CD4-positive, CD25-positive, alpha-beta regulatory T cell (primary cell): ENCODE results near the gene PPFIA2. TPM values are rescaled to one million over a fixed set of nuclear protein-coding genes. Genes with fewer than 3 reads are reported as not detected.

Source experiments
- ATAC-seq, 2 donors: fragments of 150-1000 bp; cut with Tn5 transposase; one replicate each; pipeline ENCODE4 v1.10.0; 2021; ENCODE audit warnings: low read depth in 2 of 2, moderate number of reproducible peaks in 2 of 2, moderate library complexity in 1 of 2
- DNase-seq, 3 donors: peaks; one replicate each; pipeline versions ENCODE4 v3.0.0 to v3.0.0-alpha.2; 2012 to 2022; ENCODE audit warnings: mixed read lengths in 1 of 3
- H3K27ac ChIP-seq: one replicate; pipeline ENCODE4 v1.7.0; 2013; ENCODE audit warnings: mild to moderate bottlenecking, low read length; ENCODE audit not compliant: insufficient read depth, poor library complexity, severe bottlenecking
- H3K27me3 ChIP-seq: one replicate; pipeline ENCODE4 v1.7.0; 2013; ENCODE audit warnings: low read length; ENCODE audit not compliant: control insufficient read depth, insufficient read depth
- H3K36me3 ChIP-seq: one replicate; pipeline ENCODE4 v1.7.0; 2013; ENCODE audit warnings: mild to moderate bottlenecking, low read length, moderate library complexity; ENCODE audit not compliant: control insufficient read depth, insufficient read depth
- H3K4me1 ChIP-seq: 2 replicates; pipeline ENCODE4 v1.7.0; 2013; ENCODE audit warnings: mild to moderate bottlenecking, low read length; ENCODE audit not compliant: insufficient read depth, control insufficient read depth, poor library complexity, severe bottlenecking
- H3K4me3 ChIP-seq: one replicate; pipeline ENCODE4 v1.7.0; 2013; ENCODE audit warnings: low read depth, mild to moderate bottlenecking, low read length, moderate library complexity
- H3K9me3 ChIP-seq, 2 experiments: 1 replicate in 1 of 2; 2 replicates in 1 of 2; pipeline ENCODE4 v1.7.0; 2013; ENCODE audit warnings: low read length in 2 of 2, mild to moderate bottlenecking in 1 of 2, moderate library complexity in 1 of 2; ENCODE audit not compliant: control insufficient read depth in 2 of 2
- H3K27ac Mint-ChIP-seq, 3 donors: one replicate each; pipeline ENCODE4 v1.8.0; 2020 to 2022; ENCODE audit warnings: mild to moderate bottlenecking in 3 of 3, mixed read lengths in 3 of 3, moderate library complexity in 2 of 3
- H3K27me3 Mint-ChIP-seq: one replicate; pipeline ENCODE4 v1.8.0; 2022; ENCODE audit warnings: mild to moderate bottlenecking, mixed read lengths
- H3K36me3 Mint-ChIP-seq: one replicate; pipeline ENCODE4 v1.8.0; 2020; ENCODE audit warnings: mixed read lengths
- H3K4me1 Mint-ChIP-seq, 4 donors: one replicate each; pipeline ENCODE4 v1.8.0; 2020 to 2022; ENCODE audit warnings: mixed read lengths in 4 of 4, mild to moderate bottlenecking in 1 of 4
- H3K4me3 Mint-ChIP-seq, 4 donors: one replicate each; pipeline ENCODE4 v1.8.0; 2020 to 2022; ENCODE audit warnings: mild to moderate bottlenecking in 4 of 4, mixed read lengths in 4 of 4, moderate library complexity in 3 of 4
- H3K9me3 Mint-ChIP-seq, 7 donors: one replicate each; pipeline ENCODE4 v1.8.0; 2020 to 2022; ENCODE audit warnings: mixed read lengths in 7 of 7, mild to moderate bottlenecking in 3 of 7, moderate library complexity in 2 of 7
- polyA plus RNA-seq, 4 donors: library from polyadenylated mRNA; unstranded; fragments of 300-500 nt; fragmentation: Illumina TruSeq; gene quantifications; one replicate each; pipeline ENCODE4 v1.2.3, GENCODE V29; 2021
- total RNA-seq: library from RNA; stranded (reverse); gene quantifications from one replicate; pipeline ENCODE4 v1.2.3, GENCODE V29; 2022

PPFIA2 gene
- total and polyA plus RNA-seq, 5 donors from 2014 or later = not detected

- no peak for ATAC-seq
- Histone ChIP-seq H3K4me3 (no peak overlapping the region), H3K36me3 (no peaks in the 10 kb centered on the region), H3K4me1 (no peaks in the 10 kb centered on the region), H3K27me3 (no peaks in the 10 kb centered on the region), H3K27ac (no peak overlapping the region), H3K9me3 (peaks cover 0 to 2% of the 10 kb centered on the region in 2 experiments)
- DNase-seq = no peak
- H3K9me3 Mint-ChIP-seq = peaks cover 0 to 15% (median 3%) of the 10 kb centered on the region in 7 donors
- no peak overlapping the region for H3K27ac Mint-ChIP-seq
- no peaks in the 10 kb centered on the region for H3K27me3 Mint-ChIP-seq
- no peaks in the 10 kb centered on the region for H3K4me1 Mint-ChIP-seq
- no peak overlapping the region for H3K4me3 Mint-ChIP-seq
- no peaks in the 10 kb centered on the region for H3K36me3 Mint-ChIP-seq
Measured at GRCh38 chr12:81300454-81300853, 458.7 kb downstream of the PPFIA2 start.

GRCh38 chr12:81297601-81298000 is 461.5 kb downstream of the PPFIA2 start:
- Histone ChIP-seq H3K36me3 (no peaks in the 10 kb centered on the region), H3K27ac (no peak overlapping the region), H3K9me3 (no peaks in the 10 kb centered on the region), H3K27me3 (no peaks in the 10 kb centered on the region), H3K4me3 (no peak overlapping the region), H3K4me1 (no peaks in the 10 kb centered on the region)
- H3K36me3 Mint-ChIP-seq = no peaks in the 10 kb centered on the region
- DNase-seq = no peak
- peaks cover 0 to 12% (median 3%) of the 10 kb centered on the region in 7 donors for H3K9me3 Mint-ChIP-seq
- ATAC-seq = no peak
- no peaks in the 10 kb centered on the region for H3K4me1 Mint-ChIP-seq
- H3K27me3 Mint-ChIP-seq = no peaks in the 10 kb centered on the region
- H3K27ac Mint-ChIP-seq = no peak overlapping the region
- H3K4me3 Mint-ChIP-seq = no peak overlapping the region

GRCh38 chr12:81296556-81297305 is 462.4 kb downstream of the PPFIA2 start:
- no peak overlapping the region for H3K27ac Mint-ChIP-seq

GRCh38 chr12:81295251-81295650 is 463.9 kb downstream of the PPFIA2 start:
- Histone ChIP-seq H3K27me3 (no peaks in the 10 kb centered on the region), H3K36me3 (no peaks in the 10 kb centered on the region), H3K4me3 (no peak overlapping the region), H3K4me1 (no peaks in the 10 kb centered on the region), H3K27ac (no peak overlapping the region), H3K9me3 (no peaks in the 10 kb centered on the region)
- DNase-seq (no peak), ATAC-seq (no peak)
- no peaks in the 10 kb centered on the region for H3K36me3 Mint-ChIP-seq
- H3K4me1 Mint-ChIP-seq = no peaks in the 10 kb centered on the region
- H3K27me3 Mint-ChIP-seq = no peaks in the 10 kb centered on the region
- no peak overlapping the region for H3K27ac Mint-ChIP-seq
- H3K4me3 Mint-ChIP-seq = no peak overlapping the region
- peaks cover 0 to 8% (median 0%) of the 10 kb centered on the region in 7 donors for H3K9me3 Mint-ChIP-seq

More at GRCh38 chr12:81296556-81297305, 462.4 kb downstream of the PPFIA2 start:
- Histone ChIP-seq H3K4me1 (no peaks in the 10 kb centered on the region), H3K27ac (no peak overlapping the region), H3K36me3 (no peaks in the 10 kb centered on the region), H3K27me3 (no peaks in the 10 kb centered on the region), H3K9me3 (no peaks in the 10 kb centered on the region), H3K4me3 (no peak overlapping the region)
- peaks cover 0 to 12% (median 3%) of the 10 kb centered on the region in 7 donors for H3K9me3 Mint-ChIP-seq
- DNase-seq (no peak), ATAC-seq (no peak)
- no peaks in the 10 kb centered on the region for H3K36me3 Mint-ChIP-seq
- H3K4me1 Mint-ChIP-seq = no peaks in the 10 kb centered on the region
- no peak overlapping the region for H3K4me3 Mint-ChIP-seq
- H3K27me3 Mint-ChIP-seq = no peaks in the 10 kb centered on the region

- Histone ChIP-seq H3K9me3 (no peaks in the 10 kb centered on the region), H3K4me1 (no peaks in the 10 kb centered on the region), H3K27me3 (no peaks in the 10 kb centered on the region), H3K4me3 (no peak overlapping the region), H3K27ac (no peak overlapping the region), H3K36me3 (no peaks in the 10 kb centered on the region)
- no peaks in the 10 kb centered on the region for H3K27me3 Mint-ChIP-seq
- H3K27ac Mint-ChIP-seq = no peak overlapping the region
- peaks cover 0 to 11% (median 0%) of the 10 kb centered on the region in 7 donors for H3K9me3 Mint-ChIP-seq
- H3K36me3 Mint-ChIP-seq = no peaks in the 10 kb centered on the region
- no peak for ATAC-seq
- no peak for DNase-seq
- no peak overlapping the region for H3K4me3 Mint-ChIP-seq
- no peaks in the 10 kb centered on the region for H3K4me1 Mint-ChIP-seq
Measured at GRCh38 chr12:81294325-81295190, 464.6 kb downstream of the PPFIA2 start.

- no peaks in the 10 kb centered on the region for H3K4me1 Mint-ChIP-seq
Measured at GRCh38 chr12:81288651-81289050, 470.5 kb downstream of the PPFIA2 start.

GRCh38 chr12:81284137-81284536 is 475.0 kb downstream of the PPFIA2 start:
- no peak overlapping the region for H3K27ac Mint-ChIP-seq
- Histone ChIP-seq H3K9me3 (no peaks in the 10 kb centered on the region), H3K4me3 (no peak overlapping the region), H3K27ac (no peak overlapping the region), H3K27me3 (no peaks in the 10 kb centered on the region), H3K4me1 (no peaks in the 10 kb centered on the region), H3K36me3 (no peaks in the 10 kb centered on the region)
- ATAC-seq (no peak), DNase-seq (no peak)
- no peaks in the 10 kb centered on the region for H3K27me3 Mint-ChIP-seq
- H3K36me3 Mint-ChIP-seq = no peaks in the 10 kb centered on the region
- H3K9me3 Mint-ChIP-seq = peaks cover 0 to 4% (median 2%) of the 10 kb centered on the region in 7 donors
- no peaks in the 10 kb centered on the region for H3K4me1 Mint-ChIP-seq
- no peak overlapping the region for H3K4me3 Mint-ChIP-seq

More at GRCh38 chr12:81288651-81289050, 470.5 kb downstream of the PPFIA2 start:
- Histone ChIP-seq H3K27me3 (no peaks in the 10 kb centered on the region), H3K4me3 (no peak overlapping the region), H3K9me3 (no peaks in the 10 kb centered on the region), H3K27ac (no peak overlapping the region), H3K4me1 (no peaks in the 10 kb centered on the region), H3K36me3 (no peaks in the 10 kb centered on the region)
- peaks cover 0 to 3% (median 2%) of the 10 kb centered on the region in 7 donors for H3K9me3 Mint-ChIP-seq
- H3K27me3 Mint-ChIP-seq = no peaks in the 10 kb centered on the region
- DNase-seq (no peak), ATAC-seq (no peak)
- H3K4me3 Mint-ChIP-seq = no peak overlapping the region
- no peak overlapping the region for H3K27ac Mint-ChIP-seq
- H3K36me3 Mint-ChIP-seq = no peaks in the 10 kb centered on the region
